ENCODE results near the gene DYNC1I1. TPM values are rescaled to one million over a fixed set of nuclear protein-coding genes. Genes with fewer than 3 reads are reported as not detected.

DYNC1I1 gene
- total RNA-seq, 1 experiment from 2014 or later = 3.6 TPM

DNA sequence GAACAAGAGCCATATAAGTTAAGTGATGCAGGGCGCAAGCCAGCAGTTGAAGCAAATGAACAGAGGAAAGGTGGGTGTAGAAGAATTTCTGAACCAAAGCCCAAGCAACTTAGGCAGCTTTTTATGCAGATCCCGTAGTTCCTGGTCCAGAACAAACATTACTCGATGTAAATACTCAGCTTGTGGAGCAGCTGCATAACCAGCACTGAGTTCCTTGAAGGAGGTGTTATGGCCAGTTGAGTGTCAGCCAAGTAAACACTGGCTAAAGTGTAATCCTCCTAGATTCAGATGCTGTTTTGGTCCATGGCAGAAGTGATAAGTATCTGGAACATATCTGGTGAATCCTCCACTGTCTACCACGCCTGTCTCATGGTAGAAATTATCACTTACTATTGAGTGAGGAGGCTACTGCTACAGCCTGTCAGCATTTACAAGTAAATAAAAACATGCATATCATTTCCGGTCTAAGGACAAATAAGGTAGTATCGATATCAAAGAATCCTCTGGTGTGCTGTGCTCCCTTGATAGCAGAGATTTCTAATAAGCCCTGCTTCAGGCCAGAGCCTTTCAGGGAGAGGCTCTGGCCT, 213.9 kb downstream of the DYNC1I1 start:
- no peak for DNase-seq (ENCODE audit: low spot score)
- POLR2A ChIA-PET (ENCODE audit: low non-redundant PET) = no interaction called here
- CTCF ChIA-PET = no interaction called here
- Histone ChIP-seq H3K27me3 (replicated peaks; ENCODE audit: insufficient read depth, low read depth, low read length, poor library complexity) (peaks cover 15% of the 10 kb centered on the region), H3K9me3 (ENCODE audit: low read depth, low read length, poor library complexity, severe bottlenecking) (no peaks in the 10 kb centered on the region), H3K27ac (ENCODE audit: low read depth, low read length, poor library complexity, severe bottlenecking) (no peak overlapping the region), H3K4me3 (ENCODE audit: low read depth, low read length, poor library complexity, severe bottlenecking) (no peak overlapping the region), H3K4me1 (ENCODE audit: insufficient read depth, low read length, poor library complexity, severe bottlenecking) (no peaks in the 10 kb centered on the region), H3K36me3 (ENCODE audit: insufficient read depth, low read length, poor library complexity, severe bottlenecking) (no peaks in the 10 kb centered on the region)
- BruUV-seq (replicated peaks) = no TSS peak
- intact Hi-C loops (cut with micrococcal nuclease; ENCODE audit: unreplicated experiment) = no loop called here
- TF ChIP-seq EZH2 (IDR thresholded peaks at IDR 0.05; ENCODE audit: borderline replicate concordance, low read depth, low read length, poor library complexity, severe bottlenecking) = no peak
- TF ChIP-seq, protein P1, sequence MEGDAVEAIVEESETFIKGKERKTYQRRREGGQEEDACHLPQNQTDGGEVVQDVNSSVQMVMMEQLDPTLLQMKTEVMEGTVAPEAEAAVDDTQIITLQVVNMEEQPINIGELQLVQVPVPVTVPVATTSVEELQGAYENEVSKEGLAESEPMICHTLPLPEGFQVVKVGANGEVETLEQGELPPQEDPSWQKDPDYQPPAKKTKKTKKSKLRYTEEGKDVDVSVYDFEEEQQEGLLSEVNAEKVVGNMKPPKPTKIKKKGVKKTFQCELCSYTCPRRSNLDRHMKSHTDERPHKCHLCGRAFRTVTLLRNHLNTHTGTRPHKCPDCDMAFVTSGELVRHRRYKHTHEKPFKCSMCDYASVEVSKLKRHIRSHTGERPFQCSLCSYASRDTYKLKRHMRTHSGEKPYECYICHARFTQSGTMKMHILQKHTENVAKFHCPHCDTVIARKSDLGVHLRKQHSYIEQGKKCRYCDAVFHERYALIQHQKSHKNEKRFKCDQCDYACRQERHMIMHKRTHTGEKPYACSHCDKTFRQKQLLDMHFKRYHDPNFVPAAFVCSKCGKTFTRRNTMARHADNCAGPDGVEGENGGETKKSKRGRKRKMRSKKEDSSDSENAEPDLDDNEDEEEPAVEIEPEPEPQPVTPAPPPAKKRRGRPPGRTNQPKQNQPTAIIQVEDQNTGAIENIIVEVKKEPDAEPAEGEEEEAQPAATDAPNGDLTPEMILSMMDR (conservative IDR thresholded peaks at IDR 0.05; ENCODE audit: low read depth, low read length) = no peak

- BruUV-seq (replicated peaks) = no TSS peak
- intact Hi-C loops (cut with micrococcal nuclease; ENCODE audit: unreplicated experiment) = no loop called here
- TF ChIP-seq, protein P1 (conservative IDR thresholded peaks at IDR 0.05; ENCODE audit: low read depth, low read length) = no peak
- TF ChIP-seq EZH2 (IDR thresholded peaks at IDR 0.05; ENCODE audit: borderline replicate concordance, low read depth, low read length, poor library complexity, severe bottlenecking) = no peak
- POLR2A ChIA-PET (ENCODE audit: low non-redundant PET) = no interaction called here
- Histone ChIP-seq H3K27me3 (replicated peaks; ENCODE audit: insufficient read depth, low read depth, low read length, poor library complexity) (peaks cover 1% of the 10 kb centered on the region), H3K4me1 (ENCODE audit: insufficient read depth, low read length, poor library complexity, severe bottlenecking) (no peaks in the 10 kb centered on the region), H3K27ac (ENCODE audit: low read depth, low read length, poor library complexity, severe bottlenecking) (no peak overlapping the region), H3K4me3 (ENCODE audit: low read depth, low read length, poor library complexity, severe bottlenecking) (no peak overlapping the region), H3K36me3 (ENCODE audit: insufficient read depth, low read length, poor library complexity, severe bottlenecking) (no peaks in the 10 kb centered on the region), H3K9me3 (ENCODE audit: low read depth, low read length, poor library complexity, severe bottlenecking) (no peaks in the 10 kb centered on the region)
- no peak for DNase-seq (ENCODE audit: low spot score)
- CTCF ChIA-PET = interaction anchor here (0.5 kb wide), 1 partner anchor 87 kb away, joined by 4 read pairs; no protein-coding TSS in a partner anchor
Observed at GRCh38 chr7:95989301-95989700, 216.9 kb downstream of the DYNC1I1 start.

DNA sequence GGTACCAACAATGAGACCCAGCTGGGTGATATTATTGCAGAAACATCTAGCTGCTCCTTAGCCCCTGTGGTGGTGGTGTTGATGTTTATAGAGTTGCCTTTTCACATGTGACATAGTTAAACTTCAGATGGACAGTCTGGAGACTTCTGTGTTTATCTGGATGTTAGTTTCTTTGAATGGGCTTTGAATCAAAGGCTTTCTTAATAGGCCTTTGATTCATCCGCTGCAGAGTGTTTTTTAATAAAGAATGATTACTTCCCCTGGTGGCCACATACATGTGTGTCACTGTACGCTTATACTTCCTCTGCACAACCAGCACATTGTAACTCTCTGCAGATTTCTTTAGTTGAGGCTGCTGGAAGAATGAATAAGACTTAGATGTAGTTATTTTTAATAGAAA, 221.0 kb downstream of the DYNC1I1 start:
- Histone ChIP-seq H3K27me3 (replicated peaks; ENCODE audit: insufficient read depth, low read depth, low read length, poor library complexity) (no peaks in the 10 kb centered on the region), H3K4me1 (ENCODE audit: insufficient read depth, low read length, poor library complexity, severe bottlenecking) (no peaks in the 10 kb centered on the region), H3K4me3 (ENCODE audit: low read depth, low read length, poor library complexity, severe bottlenecking) (no peak overlapping the region), H3K9me3 (ENCODE audit: low read depth, low read length, poor library complexity, severe bottlenecking) (no peaks in the 10 kb centered on the region), H3K27ac (ENCODE audit: low read depth, low read length, poor library complexity, severe bottlenecking) (no peak overlapping the region), H3K36me3 (ENCODE audit: insufficient read depth, low read length, poor library complexity, severe bottlenecking) (no peaks in the 10 kb centered on the region)
- ChIA-PET CTCF (no interaction called here), POLR2A (ENCODE audit: low non-redundant PET) (no interaction called here)
- BruUV-seq (replicated peaks) = no TSS peak
- intact Hi-C loops (cut with micrococcal nuclease; ENCODE audit: unreplicated experiment) = no loop called here
- peak; percentile 14 for DNase-seq (ENCODE audit: low spot score)
- TF ChIP-seq, protein P1 (conservative IDR thresholded peaks at IDR 0.05; ENCODE audit: low read depth, low read length) = peak; percentile 45; the same call in 1 of the 2 replicates
- TF ChIP-seq EZH2 (IDR thresholded peaks at IDR 0.05; ENCODE audit: borderline replicate concordance, low read depth, low read length, poor library complexity, severe bottlenecking) = no peak

Measured in A673 (cell line).